HG02852 (cell line): ENCODE measurements around the gene CFAP299.
A peak's percentile ranks its signal among the peaks of the same experiment; 100 is the strongest.
"Not testable (repeated sequence)": the region's sequence is repeated elsewhere in the genome, so short reads cannot be mapped to it uniquely, and the experiment has no call there.

ENCODE experiments used
- ATAC-seq: cut with Tn5 transposase; IDR thresholded peaks from one replicate; pipeline ENCODE4 v1.9.1; 2021; ENCODE audit warnings: mild to moderate bottlenecking, moderate library complexity; ENCODE audit not compliant: unreplicated experiment

Gene CFAP299

GRCh38 chr4:80324171-80324570 is 11.4 kb upstream of the CFAP299 start:
- no peak for ATAC-seq

- ATAC-seq = no peak
These were observed 3.8 kb upstream of the CFAP299 start for GRCh38 chr4:80331693-80332092.

DNA sequence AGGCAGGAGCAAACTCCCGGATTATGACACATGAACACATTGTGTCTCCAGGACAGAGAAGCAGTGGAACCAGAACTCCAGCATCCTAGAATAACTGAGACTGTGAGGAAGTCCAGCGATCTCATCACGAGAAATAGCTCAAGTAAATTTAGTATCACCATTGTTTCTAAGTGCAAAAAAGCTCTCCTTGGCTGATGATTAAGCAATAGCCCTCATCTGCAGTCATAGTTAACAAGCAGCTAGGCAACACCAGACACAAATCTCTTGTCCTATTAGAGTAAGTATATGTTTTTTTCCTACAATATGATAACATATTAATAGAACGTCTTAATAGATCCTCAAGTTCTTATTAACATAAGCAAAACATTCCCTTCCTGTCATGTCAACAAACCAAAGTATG is 2.4 kb upstream of the CFAP299 start:
- ATAC-seq = no peak

DNA sequence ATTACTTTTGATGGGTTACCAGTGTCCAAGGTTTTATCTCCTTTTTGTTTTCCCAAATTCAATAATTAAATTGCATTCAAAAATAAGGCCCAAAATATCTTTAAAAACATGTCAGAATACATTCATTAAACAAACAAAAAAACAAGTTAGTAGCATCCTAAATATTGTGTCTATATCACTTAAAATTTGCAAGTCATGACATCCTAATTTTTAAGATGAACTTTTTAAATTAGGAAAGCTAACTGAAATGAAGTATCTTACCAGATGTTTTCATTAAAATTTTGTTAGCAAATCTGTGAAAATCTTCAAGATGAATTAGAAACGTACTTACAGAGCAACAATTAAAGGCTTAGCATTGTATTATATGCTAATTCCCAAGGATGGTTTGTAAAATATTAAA is 962 bp upstream of the CFAP299 start:
- no peak for ATAC-seq

DNA sequence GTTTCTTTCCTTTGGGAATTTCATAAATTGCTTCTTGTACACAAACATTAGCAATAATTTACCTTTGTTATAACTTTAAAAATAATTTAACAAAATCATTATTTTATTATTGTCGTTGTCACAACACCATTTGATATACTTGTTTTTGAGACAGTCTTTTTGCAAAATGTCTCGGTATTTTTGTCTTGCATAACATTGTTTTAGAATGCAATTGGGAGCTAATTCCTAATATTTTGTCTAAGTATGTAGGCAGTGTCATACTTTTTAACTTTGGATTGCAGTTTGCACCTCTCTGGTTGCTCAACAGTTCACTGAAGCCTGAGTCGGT is 340 bp upstream of the CFAP299 start:
- ATAC-seq = no peak

- no peak for ATAC-seq
These were observed 1.1 kb downstream of the CFAP299 start for GRCh38 chr4:80336582-80336981.

DNA sequence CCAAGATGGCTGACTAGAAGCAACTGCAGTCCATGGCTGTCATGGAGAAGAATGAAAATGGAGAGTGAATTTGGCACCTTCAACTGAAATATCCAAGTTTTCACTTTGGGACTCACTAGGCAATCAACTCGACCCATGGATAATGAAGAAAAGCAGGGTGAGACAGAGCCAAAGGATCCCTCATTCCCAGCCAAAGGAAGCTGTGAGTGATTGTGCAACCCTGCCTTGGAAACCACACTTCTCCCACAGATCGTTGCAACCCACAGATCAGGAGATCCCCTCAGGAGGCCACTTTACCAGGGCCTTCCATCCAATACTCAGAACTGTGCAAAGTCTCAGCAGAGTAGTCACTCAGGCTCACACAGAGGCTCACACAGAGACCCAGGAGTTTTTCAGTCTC is 4.5 kb downstream of the CFAP299 start:
- no peak for ATAC-seq

- not testable (repeated sequence) for ATAC-seq
These were observed 7.2 kb downstream of the CFAP299 start for GRCh38 chr4:80342684-80343083.

DNA sequence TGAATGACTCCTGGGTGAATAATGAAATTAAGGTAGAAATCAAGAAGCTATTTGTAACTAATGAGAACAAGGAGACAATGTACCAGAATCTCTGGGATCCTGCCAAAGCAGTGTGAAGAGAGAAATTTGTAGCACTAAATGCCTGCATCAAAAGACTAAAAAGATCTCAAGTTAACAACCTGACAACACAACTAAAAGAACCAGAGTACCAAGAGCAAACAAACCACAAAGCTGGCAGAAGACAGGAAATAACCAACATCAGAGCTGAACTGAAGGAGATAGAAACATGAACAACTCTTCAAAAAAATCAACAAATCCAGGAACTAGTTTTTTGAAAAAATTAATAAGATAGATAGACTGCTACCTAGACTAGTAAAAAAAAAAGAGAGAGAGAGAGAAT is 8.4 kb downstream of the CFAP299 start:
- ATAC-seq = no peak

DNA sequence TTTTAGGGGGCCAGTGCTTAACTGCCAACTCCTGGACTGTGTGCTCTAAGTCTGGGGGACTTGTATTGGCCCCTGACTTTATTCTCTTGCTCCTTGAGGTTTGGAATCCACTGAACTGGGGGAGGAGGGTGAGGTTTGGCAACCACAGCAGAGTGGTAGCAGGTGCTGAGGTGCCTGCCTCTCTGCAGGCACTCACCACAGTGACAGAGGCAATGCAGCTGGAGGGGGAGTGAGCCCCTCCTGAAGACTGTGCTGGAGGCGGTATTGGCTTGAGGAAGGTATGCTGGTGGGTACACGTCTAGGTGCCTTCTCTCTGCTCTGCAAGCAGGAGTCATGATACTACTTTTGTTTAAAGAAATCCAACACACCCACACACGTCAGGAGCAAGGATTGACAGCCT is 24.6 kb downstream of the CFAP299 start:
- no peak for ATAC-seq

DNA sequence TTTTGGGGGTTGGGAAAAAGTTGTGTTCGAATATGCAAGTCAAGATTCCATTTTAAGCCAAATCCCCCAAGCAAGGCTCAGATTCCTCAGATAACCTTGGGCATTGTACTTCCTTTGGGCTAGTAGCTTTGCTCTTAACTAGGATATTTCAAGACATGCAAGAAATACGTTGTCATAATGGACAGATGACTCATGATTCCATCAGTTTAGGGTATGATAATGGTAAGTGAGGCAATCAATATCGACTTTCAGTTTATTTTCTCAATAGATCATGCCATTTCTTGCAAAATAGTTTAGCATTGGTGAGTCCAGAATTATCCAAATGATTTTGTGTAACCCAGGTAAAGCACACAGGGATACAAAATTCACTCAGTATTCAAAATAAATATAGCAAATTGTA is 25.4 kb downstream of the CFAP299 start:
- ATAC-seq = no peak

GRCh38 chr4:80361329-80361900 is 25.9 kb downstream of the CFAP299 start:
- no peak for ATAC-seq

DNA sequence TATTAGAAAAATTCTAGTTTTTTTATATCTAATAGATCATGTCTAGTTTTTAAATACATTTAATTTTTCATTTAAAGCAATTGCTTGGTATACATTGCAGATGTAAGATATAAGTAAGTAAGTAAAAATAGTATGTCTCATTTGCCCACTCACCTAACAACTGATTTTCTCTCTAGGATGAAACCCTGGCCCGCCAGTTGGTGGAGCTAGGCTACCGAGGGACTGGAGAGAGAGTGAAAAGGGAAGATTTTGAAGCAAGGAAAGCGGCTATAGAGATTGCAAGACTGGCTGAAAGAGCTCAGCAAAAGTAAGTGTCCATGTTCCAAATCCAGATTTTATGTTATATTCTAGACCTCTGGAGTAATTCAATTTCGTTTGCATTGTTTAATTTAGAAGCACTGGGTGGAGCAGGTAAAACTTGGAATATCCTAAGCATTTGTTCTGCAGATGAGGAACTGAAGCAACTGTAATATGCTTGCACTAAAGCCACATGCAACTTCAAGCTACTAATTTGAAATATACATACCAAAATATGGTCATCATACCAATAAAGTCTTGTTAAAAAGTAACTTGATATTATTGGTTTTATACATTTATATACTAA is 27.1 kb downstream of the CFAP299 start:
- ATAC-seq = peak; percentile 66

GRCh38 chr4:80365928-80366327 is 30.4 kb downstream of the CFAP299 start:
- ATAC-seq = peak; percentile 78

GRCh38 chr4:80367737-80368136 is 32.2 kb downstream of the CFAP299 start:
- no peak for ATAC-seq

DNA sequence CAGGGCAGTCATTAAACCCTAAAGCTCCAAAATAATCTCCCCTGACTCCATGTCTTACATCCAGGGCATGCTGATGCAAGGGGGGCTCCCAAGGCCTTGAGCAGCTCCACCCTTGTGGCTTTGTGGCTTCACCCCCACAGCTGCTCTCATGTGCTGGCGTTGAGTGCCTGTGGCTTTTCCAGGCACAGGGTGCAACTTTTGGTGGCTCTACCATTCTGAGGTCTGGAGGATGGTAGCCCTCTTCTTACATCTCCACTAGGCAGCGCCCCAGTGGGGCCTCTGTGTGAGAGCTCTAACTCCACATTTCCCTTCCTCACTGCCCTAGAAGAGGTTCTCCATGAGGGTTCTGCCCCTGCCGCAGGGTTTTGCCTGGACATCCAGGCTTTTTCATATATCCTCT is 35.1 kb downstream of the CFAP299 start:
- ATAC-seq = no peak

DNA sequence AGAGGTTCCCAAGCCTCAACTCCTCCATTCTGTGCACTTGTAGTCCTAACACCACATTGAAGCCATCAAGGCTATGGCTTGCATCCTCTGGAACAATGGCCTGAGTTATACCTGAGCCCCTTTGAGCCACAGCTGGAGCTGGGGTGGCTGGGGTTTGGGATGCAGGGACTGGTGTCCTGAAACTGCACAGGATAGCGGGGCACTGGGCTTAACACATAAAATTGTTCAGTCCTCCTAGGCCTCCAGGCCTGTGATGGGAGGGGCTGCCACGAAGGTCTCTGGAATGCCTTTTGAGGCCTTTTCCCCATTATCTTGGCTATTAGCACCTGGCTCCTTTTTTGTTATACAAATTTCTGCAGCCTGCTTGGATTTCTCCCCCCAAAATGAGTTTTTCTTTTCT is 35.5 kb downstream of the CFAP299 start:
- ATAC-seq = no peak

GRCh38 chr4:80374180-80374579 is 38.6 kb downstream of the CFAP299 start:
- no peak for ATAC-seq

DNA sequence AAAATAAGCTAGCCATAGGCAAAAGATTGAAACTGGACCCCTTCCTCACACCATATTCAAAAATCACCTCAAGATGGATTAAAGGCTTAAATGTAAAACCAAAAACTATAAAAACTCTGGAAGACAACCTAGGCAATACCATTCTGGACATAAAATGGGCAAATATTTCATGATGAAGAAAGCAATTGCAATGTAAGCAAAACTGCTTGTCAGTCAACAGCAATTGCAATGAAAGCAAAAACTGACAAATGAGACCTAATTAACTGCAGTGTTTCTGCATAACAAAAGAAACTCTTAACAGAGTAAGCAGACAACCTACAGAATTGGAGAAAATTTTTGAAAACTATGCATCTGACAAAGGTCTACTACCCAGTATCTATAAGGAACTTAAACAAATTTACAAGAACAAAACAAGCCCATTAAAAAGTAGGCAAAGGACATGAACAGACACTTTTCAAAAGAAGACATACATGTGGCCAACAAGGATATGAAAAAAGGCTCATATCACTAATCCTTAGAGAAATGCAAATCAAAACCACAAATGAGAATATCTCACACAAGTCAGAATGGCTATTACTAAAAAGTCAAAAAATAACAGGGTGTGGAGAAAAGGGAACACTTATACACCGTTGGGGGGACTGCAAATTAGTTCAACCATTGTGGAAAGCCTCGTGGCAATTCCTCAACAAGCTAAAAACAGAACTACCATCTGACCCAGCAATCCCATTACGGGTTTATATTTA is 46.7 kb downstream of the CFAP299 start:
- no peak for ATAC-seq

GRCh38 chr4:80385397-80386280 is 50.1 kb downstream of the CFAP299 start:
- no peak for ATAC-seq

- no peak for ATAC-seq
These were observed 50.9 kb downstream of the CFAP299 start for GRCh38 chr4:80386281-80386886.
